HTERT RPE-1 (cell line): ENCODE data around the gene CBX1.

Experiments used
- in situ Hi-C: fragments of 300-500 bp; cut with MboI; formaldehyde crosslinking; loops from 4 replicates; pipeline ENCODE4 v1.14.3; 2020; ENCODE audit warnings: low sequenced_read_pairs

Gene CBX1

DNA sequence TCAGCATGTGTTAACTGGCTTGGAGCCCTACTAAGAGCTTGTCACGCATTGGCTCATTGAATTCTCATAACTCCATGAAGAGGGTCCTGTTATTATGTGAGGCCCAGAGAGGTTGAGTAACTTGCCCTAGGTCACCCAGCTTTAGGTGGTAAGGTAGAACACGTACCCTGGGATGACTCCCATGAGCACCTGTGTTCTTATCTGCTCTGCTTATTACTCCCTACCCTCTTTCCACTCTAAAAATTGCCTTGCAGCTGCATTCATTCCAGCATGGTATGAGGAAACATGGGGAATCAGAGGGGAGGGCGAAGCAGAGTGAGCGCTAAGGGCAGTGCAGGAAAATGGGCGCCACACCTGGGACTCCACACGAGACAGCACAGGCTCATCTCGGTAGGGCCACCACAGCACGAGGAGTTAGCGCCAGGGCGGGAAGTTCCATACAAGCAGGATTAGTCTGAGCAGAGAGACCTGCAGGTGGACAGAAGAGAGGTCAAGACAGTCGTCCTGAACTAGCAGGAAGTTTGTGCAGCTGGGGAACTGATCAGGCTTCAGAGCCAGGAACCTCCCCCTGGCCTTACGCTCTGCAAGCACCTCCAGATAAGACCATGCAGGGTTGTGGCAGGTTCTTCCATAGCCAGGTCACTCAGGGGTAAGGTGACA is 73.8 kb downstream of the CBX1 start:
- in situ Hi-C loops, result no loop called here

- in situ Hi-C loops, result no loop called here
Observed at GRCh38 chr17:48026502-48027321, 74.6 kb downstream of the CBX1 start.

GRCh38 chr17:48025904-48026501 is 75.3 kb downstream of the CBX1 start:
- in situ Hi-C loops, result no loop called here

- in situ Hi-C loops, result no loop called here
Observed at GRCh38 chr17:48025040-48025903, 76.0 kb downstream of the CBX1 start.

DNA sequence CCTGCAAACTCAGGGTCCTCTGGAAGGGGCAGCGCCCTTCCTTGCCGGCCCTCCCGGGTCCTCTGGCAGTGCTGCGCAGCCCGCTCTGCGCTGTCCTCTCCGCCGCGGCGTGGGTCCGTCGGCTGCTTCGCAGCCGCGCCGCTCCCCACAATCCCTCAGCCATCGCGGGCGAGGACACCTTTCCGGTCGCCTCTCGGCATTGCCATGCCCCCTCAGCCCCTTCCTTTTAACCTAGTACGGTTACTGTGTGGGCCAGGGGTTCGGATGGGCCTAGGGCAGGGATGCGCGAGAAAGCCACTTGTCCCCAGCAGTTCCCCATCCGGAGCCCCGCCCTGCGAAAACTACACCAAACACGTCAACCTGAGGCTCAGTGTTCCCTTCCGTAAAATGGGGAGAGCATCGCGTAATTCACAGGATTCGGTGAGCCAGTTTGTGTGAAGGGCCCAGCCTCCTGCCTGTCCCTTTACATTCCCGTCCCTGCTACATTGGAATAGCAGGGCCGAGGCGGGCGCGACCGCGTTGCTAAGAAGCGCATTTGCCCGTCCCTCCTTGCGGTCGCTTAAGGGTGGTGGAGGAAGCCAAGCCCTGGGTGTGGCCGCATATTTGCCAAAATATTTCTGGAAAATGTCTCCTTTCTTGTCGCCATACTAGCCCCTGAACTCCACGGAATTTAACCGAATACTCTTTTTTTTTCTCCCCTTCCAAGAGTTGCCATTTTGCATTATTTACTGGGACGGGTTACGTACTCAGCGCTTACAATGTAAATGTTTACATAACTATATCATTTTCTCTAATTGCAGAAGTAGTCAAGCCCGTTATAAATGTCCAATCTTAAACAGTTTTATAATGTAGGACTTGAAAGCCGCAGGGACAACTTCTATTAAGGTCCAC is 76.9 kb downstream of the CBX1 start:
- in situ Hi-C loops, result no loop called here

- in situ Hi-C loops, result no loop called here
Observed at GRCh38 chr17:48023400-48024148, 77.7 kb downstream of the CBX1 start.

GRCh38 chr17:48022901-48023300 is 78.4 kb downstream of the CBX1 start:
- in situ Hi-C loops, result no loop called here

- in situ Hi-C loops, result no loop called here
Observed at GRCh38 chr17:48021934-48022333, 79.3 kb downstream of the CBX1 start.
